ENCODE measurements around the gene LRRC74B.
"Not testable (repeated sequence)": the region's sequence is repeated elsewhere in the genome, so short reads cannot be mapped to it uniquely, and the experiment has no call there.

The LRRC74B gene

GRCh38 chr22:21054046-21054713, 8.4 kb downstream of the LRRC74B start:
- in situ Hi-C loops (cut with MboI; ENCODE audit: low sequenced_read_pairs), result no loop called here

GRCh38 chr22:21054714-21055563, 9.2 kb downstream of the LRRC74B start:
- in situ Hi-C loops (cut with MboI; ENCODE audit: low sequenced_read_pairs), result no loop called here

- in situ Hi-C loops (cut with MboI; ENCODE audit: low sequenced_read_pairs), result no loop called here
Measured at GRCh38 chr22:21055564-21055834, 9.8 kb downstream of the LRRC74B start.

- in situ Hi-C loops (cut with MboI; ENCODE audit: low sequenced_read_pairs), result no loop called here
Measured at GRCh38 chr22:21055880-21056319, 10.2 kb downstream of the LRRC74B start.

- in situ Hi-C loops (cut with MboI; ENCODE audit: low sequenced_read_pairs), result not testable (repeated sequence)
Measured at GRCh38 chr22:21060363-21060762, 14.6 kb downstream of the LRRC74B start.

GRCh38 chr22:21061660-21062321, 16.0 kb downstream of the LRRC74B start:
- in situ Hi-C loops (cut with MboI; ENCODE audit: low sequenced_read_pairs), result not testable (repeated sequence)

GRCh38 chr22:21064425-21064824, 18.7 kb downstream of the LRRC74B start:
- in situ Hi-C loops (cut with MboI; ENCODE audit: low sequenced_read_pairs), result not testable (repeated sequence)

GRCh38 chr22:21064917-21065864, 19.4 kb downstream of the LRRC74B start:
- in situ Hi-C loops (cut with MboI; ENCODE audit: low sequenced_read_pairs), result no loop called here

- in situ Hi-C loops (cut with MboI; ENCODE audit: low sequenced_read_pairs), result no loop called here
Measured at GRCh38 chr22:21067075-21067900, 21.5 kb downstream of the LRRC74B start.

GRCh38 chr22:21067901-21068680, 22.3 kb downstream of the LRRC74B start:
- in situ Hi-C loops (cut with MboI; ENCODE audit: low sequenced_read_pairs), result no loop called here

- in situ Hi-C loops (cut with MboI; ENCODE audit: low sequenced_read_pairs), result no loop called here
Measured at GRCh38 chr22:21068681-21069276, 23.0 kb downstream of the LRRC74B start.

- in situ Hi-C loops (cut with MboI; ENCODE audit: low sequenced_read_pairs), result no loop called here
Measured at GRCh38 chr22:21069375-21069774, 23.6 kb downstream of the LRRC74B start.

- in situ Hi-C loops (cut with MboI; ENCODE audit: low sequenced_read_pairs), result no loop called here
Measured at GRCh38 chr22:21070690-21071615, 25.2 kb downstream of the LRRC74B start.

GRCh38 chr22:21071796-21072195, 26.1 kb downstream of the LRRC74B start:
- in situ Hi-C loops (cut with MboI; ENCODE audit: low sequenced_read_pairs), result not testable (repeated sequence)

GRCh38 chr22:21073023-21073422, 27.3 kb downstream of the LRRC74B start:
- in situ Hi-C loops (cut with MboI; ENCODE audit: low sequenced_read_pairs), result no loop called here

GRCh38 chr22:21073482-21073881, 27.7 kb downstream of the LRRC74B start:
- in situ Hi-C loops (cut with MboI; ENCODE audit: low sequenced_read_pairs), result no loop called here

- in situ Hi-C loops (cut with MboI; ENCODE audit: low sequenced_read_pairs), result no loop called here
Measured at GRCh38 chr22:21074102-21074715, 28.5 kb downstream of the LRRC74B start.
